Measurements from ENCODE around the gene TNFSF8.
A peak's percentile ranks its signal among the peaks of the same experiment; 100 is the strongest.

TNFSF8 gene

DNA sequence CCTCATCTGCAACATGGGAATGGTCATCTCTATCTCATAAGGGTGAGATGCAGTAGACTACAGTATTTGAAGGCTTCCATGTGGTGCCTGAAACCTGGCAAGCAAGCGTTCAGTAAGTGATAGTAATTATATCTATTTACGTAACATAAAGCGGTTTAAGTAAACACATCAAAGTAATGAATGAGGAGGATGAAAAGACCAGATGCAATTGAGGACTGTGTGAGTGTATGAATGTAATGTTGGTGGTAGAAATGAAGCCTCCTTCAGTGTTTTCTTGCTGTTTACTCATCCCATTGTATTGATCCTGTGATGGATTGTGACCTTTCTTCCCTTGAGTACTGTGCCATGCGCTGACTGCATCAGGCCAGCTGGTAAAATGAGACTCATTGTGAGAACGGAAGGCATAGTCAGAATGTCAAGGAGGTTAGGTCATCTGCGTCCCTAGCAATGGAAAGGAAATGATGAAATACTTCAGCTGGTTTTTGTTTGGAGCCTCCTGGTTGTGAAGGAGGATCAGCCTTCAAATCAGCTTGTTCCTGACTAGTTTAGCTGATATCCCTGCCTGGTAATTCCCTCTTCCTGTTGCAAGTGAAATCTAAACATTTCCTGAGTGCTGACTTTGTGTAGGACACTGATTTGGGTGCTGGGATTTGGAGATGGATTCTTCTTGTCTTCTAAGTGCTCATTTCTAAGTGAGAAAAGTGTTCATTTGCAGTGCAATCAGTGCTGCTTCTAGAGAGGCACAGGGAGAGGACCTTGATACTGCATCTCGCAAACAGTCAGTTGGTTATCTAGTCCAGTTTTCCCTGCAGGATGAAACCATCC is 35.6 kb downstream of the TNFSF8 start:
- peaks cover 5% of the 10 kb centered on the region for H3K27me3 ChIP-seq (ENCODE audit: low read depth, low read length)
- no peak overlapping the region for H2AFZ ChIP-seq (ENCODE audit: low read depth, low read length)
- H3K27ac ChIP-seq (ENCODE audit: low read length) = peak overlapping the region; percentile 96
- H3K9me3 ChIP-seq (ENCODE audit: insufficient read depth, low read length) = no peaks in the 10 kb centered on the region
- peak overlapping the region; percentile 86 for H3K9ac ChIP-seq (ENCODE audit: low read length)
- no peaks in the 10 kb centered on the region for H3K36me3 ChIP-seq (replicated peaks; ENCODE audit: low read depth, low read length)
- TF ChIP-seq, protein P1, sequence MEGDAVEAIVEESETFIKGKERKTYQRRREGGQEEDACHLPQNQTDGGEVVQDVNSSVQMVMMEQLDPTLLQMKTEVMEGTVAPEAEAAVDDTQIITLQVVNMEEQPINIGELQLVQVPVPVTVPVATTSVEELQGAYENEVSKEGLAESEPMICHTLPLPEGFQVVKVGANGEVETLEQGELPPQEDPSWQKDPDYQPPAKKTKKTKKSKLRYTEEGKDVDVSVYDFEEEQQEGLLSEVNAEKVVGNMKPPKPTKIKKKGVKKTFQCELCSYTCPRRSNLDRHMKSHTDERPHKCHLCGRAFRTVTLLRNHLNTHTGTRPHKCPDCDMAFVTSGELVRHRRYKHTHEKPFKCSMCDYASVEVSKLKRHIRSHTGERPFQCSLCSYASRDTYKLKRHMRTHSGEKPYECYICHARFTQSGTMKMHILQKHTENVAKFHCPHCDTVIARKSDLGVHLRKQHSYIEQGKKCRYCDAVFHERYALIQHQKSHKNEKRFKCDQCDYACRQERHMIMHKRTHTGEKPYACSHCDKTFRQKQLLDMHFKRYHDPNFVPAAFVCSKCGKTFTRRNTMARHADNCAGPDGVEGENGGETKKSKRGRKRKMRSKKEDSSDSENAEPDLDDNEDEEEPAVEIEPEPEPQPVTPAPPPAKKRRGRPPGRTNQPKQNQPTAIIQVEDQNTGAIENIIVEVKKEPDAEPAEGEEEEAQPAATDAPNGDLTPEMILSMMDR (IDR thresholded peaks at IDR 0.05; ENCODE audit: low read depth, low read length) = no peak
- TF ChIP-seq EZH2phosphoT487 (IDR thresholded peaks at IDR 0.05; ENCODE audit: low read depth) = no peak
- H4K20me1 ChIP-seq (ENCODE audit: insufficient read depth, low read length) = no peaks in the 10 kb centered on the region
- peak overlapping the region; percentile 92 for H3K4me2 ChIP-seq (ENCODE audit: low read length)
- peaks cover 69% of the 10 kb centered on the region for H3K4me1 ChIP-seq (ENCODE audit: low read length)
- no peaks in the 10 kb centered on the region for H3K79me2 ChIP-seq (ENCODE audit: low read length)
- peak overlapping the region; percentile 67 for H3K4me3 ChIP-seq (ENCODE audit: low read length)

DNA sequence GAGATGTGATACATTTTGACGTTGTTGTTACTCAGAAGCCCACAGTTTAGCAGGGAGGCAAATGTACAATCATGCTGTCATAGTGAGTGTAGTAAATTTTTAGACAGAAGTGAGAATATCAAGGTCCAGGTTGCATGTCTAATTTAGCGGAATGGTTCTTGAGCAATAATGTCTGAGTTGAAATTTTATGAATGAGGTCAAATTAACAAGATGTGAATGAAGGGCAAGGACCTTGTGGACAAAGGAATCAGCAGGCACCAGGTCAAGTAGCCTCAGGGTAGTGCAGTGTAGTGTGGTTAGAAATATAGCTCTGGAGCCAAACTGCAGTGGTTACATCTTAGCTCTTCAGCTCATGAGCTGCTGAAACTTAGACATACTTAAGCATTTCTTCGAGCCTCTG is 36.2 kb downstream of the TNFSF8 start:
- H3K79me2 ChIP-seq (ENCODE audit: low read length) = no peaks in the 10 kb centered on the region
- H3K36me3 ChIP-seq (replicated peaks; ENCODE audit: low read depth, low read length) = no peaks in the 10 kb centered on the region
- peaks cover 71% of the 10 kb centered on the region for H3K4me1 ChIP-seq (ENCODE audit: low read length)
- no peaks in the 10 kb centered on the region for H3K9me3 ChIP-seq (ENCODE audit: insufficient read depth, low read length)
- TF ChIP-seq EZH2phosphoT487 (IDR thresholded peaks at IDR 0.05; ENCODE audit: low read depth) = no peak
- TF ChIP-seq, protein P1 (IDR thresholded peaks at IDR 0.05; ENCODE audit: low read depth, low read length) = no peak
- H2AFZ ChIP-seq (ENCODE audit: low read depth, low read length) = no peak overlapping the region
- peak overlapping the region; percentile 96 for H3K27ac ChIP-seq (ENCODE audit: low read length)
- H3K9ac ChIP-seq (ENCODE audit: low read length) = peak overlapping the region; percentile 86
- peak overlapping the region; percentile 67 for H3K4me3 ChIP-seq (ENCODE audit: low read length)
- no peaks in the 10 kb centered on the region for H4K20me1 ChIP-seq (ENCODE audit: insufficient read depth, low read length)
- peak overlapping the region; percentile 92 for H3K4me2 ChIP-seq (ENCODE audit: low read length)
- no peaks in the 10 kb centered on the region for H3K27me3 ChIP-seq (ENCODE audit: low read depth, low read length)

DNA sequence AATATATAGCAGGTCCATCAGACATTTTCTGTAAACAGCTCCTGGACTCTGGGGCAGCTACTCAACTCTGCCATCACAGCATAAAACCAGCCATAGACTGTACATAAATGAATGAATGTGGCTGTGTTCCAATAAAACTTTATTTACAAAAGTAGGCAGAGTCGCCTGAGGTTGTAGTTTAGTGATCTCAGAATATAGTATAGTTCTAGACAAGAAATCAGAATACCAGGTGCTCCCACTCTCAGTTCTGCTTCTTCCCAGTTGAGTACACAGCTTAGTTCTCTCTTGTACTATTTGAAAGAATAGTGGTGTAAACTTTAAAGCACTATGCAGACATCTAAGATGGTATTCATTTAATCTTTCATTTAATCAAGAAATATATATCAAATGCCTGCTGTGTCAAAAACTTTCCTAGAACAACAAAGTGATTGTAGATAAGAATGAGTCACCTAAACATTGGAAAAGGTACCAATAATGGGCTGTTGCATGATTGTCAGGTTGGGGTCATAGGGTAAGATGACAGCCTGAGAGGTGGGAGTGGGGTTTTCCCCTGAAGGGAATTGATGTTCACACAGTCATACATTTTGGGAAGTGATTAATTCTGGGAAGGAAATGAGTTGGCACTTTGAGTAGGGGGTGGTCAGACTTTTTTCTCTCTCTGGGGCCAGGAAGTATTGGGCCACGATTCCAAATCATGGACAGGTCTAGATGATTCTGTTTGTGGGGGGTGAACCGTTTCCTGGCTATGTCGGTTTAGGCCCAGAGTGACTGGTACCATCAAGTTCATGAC is 37.0 kb downstream of the TNFSF8 start:
- Histone ChIP-seq H4K20me1 (ENCODE audit: insufficient read depth, low read length) (no peaks in the 10 kb centered on the region), H3K9ac (ENCODE audit: low read length) (peak overlapping the region; percentile 86), H3K36me3 (replicated peaks; ENCODE audit: low read depth, low read length) (no peaks in the 10 kb centered on the region), H3K9me3 (ENCODE audit: insufficient read depth, low read length) (no peaks in the 10 kb centered on the region), H3K4me2 (ENCODE audit: low read length) (peak overlapping the region; percentile 92), H3K27ac (ENCODE audit: low read length) (peak overlapping the region; percentile 96), H2AFZ (ENCODE audit: low read depth, low read length) (no peak overlapping the region; the same call in 1 of the 2 replicates), H3K4me1 (ENCODE audit: low read length) (peaks cover 71% of the 10 kb centered on the region), H3K27me3 (ENCODE audit: low read depth, low read length) (no peaks in the 10 kb centered on the region), H3K79me2 (ENCODE audit: low read length) (no peaks in the 10 kb centered on the region), H3K4me3 (ENCODE audit: low read length) (peak overlapping the region; percentile 67)
- no peak for TF ChIP-seq EZH2phosphoT487 (IDR thresholded peaks at IDR 0.05; ENCODE audit: low read depth)
- TF ChIP-seq, protein P1 (IDR thresholded peaks at IDR 0.05; ENCODE audit: low read depth, low read length) = no peak

DNA sequence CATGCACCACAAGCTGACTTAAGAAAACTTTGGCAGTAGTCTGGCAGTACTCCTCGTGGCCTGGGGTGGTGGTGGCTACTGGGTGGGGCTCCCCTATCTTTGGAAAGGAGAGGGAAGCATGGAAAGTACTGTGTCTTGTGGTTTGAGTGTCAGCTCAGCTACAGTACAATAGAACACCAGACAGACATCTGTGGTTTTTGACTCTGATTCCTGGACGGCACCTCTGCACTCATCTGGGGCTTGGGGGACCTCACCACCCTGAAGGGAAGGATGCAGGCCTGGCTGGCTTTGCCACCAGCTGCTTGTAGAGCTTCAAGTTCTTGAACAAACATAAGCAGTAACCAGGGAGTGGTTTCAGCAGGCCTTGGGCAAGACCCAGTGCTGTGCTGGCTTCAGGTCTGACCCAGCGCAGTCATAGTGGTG is 40.6 kb downstream of the TNFSF8 start:
- no peaks in the 10 kb centered on the region for H3K79me2 ChIP-seq (ENCODE audit: low read length)
- H2AFZ ChIP-seq (ENCODE audit: low read depth, low read length) = no peak overlapping the region
- TF ChIP-seq, protein P1 (IDR thresholded peaks at IDR 0.05; ENCODE audit: low read depth, low read length) = no peak
- TF ChIP-seq EZH2phosphoT487 (IDR thresholded peaks at IDR 0.05; ENCODE audit: low read depth) = no peak
- no peaks in the 10 kb centered on the region for H3K27me3 ChIP-seq (ENCODE audit: low read depth, low read length)
- H3K36me3 ChIP-seq (replicated peaks; ENCODE audit: low read depth, low read length) = peaks cover 9% of the 10 kb centered on the region
- no peak overlapping the region for H3K4me2 ChIP-seq (ENCODE audit: low read length)
- no peak overlapping the region for H3K4me3 ChIP-seq (ENCODE audit: low read length)
- no peak overlapping the region for H3K9ac ChIP-seq (ENCODE audit: low read length)
- H3K4me1 ChIP-seq (ENCODE audit: low read length) = peaks cover 50% of the 10 kb centered on the region
- H3K27ac ChIP-seq (ENCODE audit: low read length) = no peak overlapping the region; the same call in 1 of the 2 replicates
- H4K20me1 ChIP-seq (ENCODE audit: insufficient read depth, low read length) = no peaks in the 10 kb centered on the region
- H3K9me3 ChIP-seq (ENCODE audit: insufficient read depth, low read length) = 0 out of 2 replicates have a peak, but pooled peaks cover 9% of the 10 kb centered on the region
